ENCODE measurements around the gene SLC2A13.

The SLC2A13 gene

GRCh38 chr12:40098406-40099145, 7.3 kb downstream of the SLC2A13 start:
- Histone ChIP-seq H3K27me3 (ENCODE audit: insufficient read depth, low read length, poor library complexity, severe bottlenecking) (no peaks in the 10 kb centered on the region), H3F3A (ENCODE audit: low read depth) (no peaks in the 10 kb centered on the region), H3K79me2 (ENCODE audit: insufficient read depth, low read length) (peaks cover 62% of the 10 kb centered on the region), H3K9ac (ENCODE audit: low read depth, low read length, poor library complexity, severe bottlenecking) (no peak overlapping the region), H3K36me3 (ENCODE audit: insufficient read depth, low read length) (no peaks in the 10 kb centered on the region), H2AFZ (ENCODE audit: low read length) (no peak overlapping the region), H3K4me3 (ENCODE audit: low read length, poor library complexity, severe bottlenecking) (no peak overlapping the region), H3K4me2 (ENCODE audit: low read depth, low read length, poor library complexity, severe bottlenecking) (peak overlapping the region; percentile 92), H4K20me1 (ENCODE audit: insufficient read depth, low read length, poor library complexity, severe bottlenecking) (peaks cover 6% of the 10 kb centered on the region), H3K9me2 (replicated peaks; ENCODE audit: low read depth, low read length) (no peaks in the 10 kb centered on the region), H3K9me3 (ENCODE audit: insufficient read depth, low read depth, low read length) (no peaks in the 10 kb centered on the region), H3K4me1 (ENCODE audit: insufficient read depth, low read length, poor library complexity, severe bottlenecking) (peaks cover 36% of the 10 kb centered on the region)
- no peak for TF ChIP-seq EZH2phosphoT487 (IDR thresholded peaks at IDR 0.05; ENCODE audit: borderline replicate concordance)
- TF ChIP-seq CTCF (conservative IDR thresholded peaks at IDR 0.05; ENCODE audit: low read length), result no peak

- Histone ChIP-seq H3F3A (ENCODE audit: low read depth) (no peaks in the 10 kb centered on the region), H3K4me3 (ENCODE audit: low read length, poor library complexity, severe bottlenecking) (no peak overlapping the region), H4K20me1 (ENCODE audit: insufficient read depth, low read length, poor library complexity, severe bottlenecking) (no peaks in the 10 kb centered on the region), H3K36me3 (ENCODE audit: insufficient read depth, low read length) (peaks cover 15% of the 10 kb centered on the region; the same call in 1 of the 2 replicates), H3K27me3 (ENCODE audit: insufficient read depth, low read length, poor library complexity, severe bottlenecking) (no peaks in the 10 kb centered on the region), H3K9me3 (ENCODE audit: insufficient read depth, low read depth, low read length) (no peaks in the 10 kb centered on the region), H3K4me1 (ENCODE audit: insufficient read depth, low read length, poor library complexity, severe bottlenecking) (peaks cover 7% of the 10 kb centered on the region), H3K9ac (ENCODE audit: low read depth, low read length, poor library complexity, severe bottlenecking) (no peak overlapping the region), H3K4me2 (ENCODE audit: low read depth, low read length, poor library complexity, severe bottlenecking) (no peak overlapping the region), H3K9me2 (replicated peaks; ENCODE audit: low read depth, low read length) (no peaks in the 10 kb centered on the region), H3K79me2 (ENCODE audit: insufficient read depth, low read length) (peaks cover 18% of the 10 kb centered on the region), H2AFZ (ENCODE audit: low read length) (no peak overlapping the region)
- TF ChIP-seq CTCF (conservative IDR thresholded peaks at IDR 0.05; ENCODE audit: low read length) (no peak), EZH2phosphoT487 (IDR thresholded peaks at IDR 0.05; ENCODE audit: borderline replicate concordance) (no peak)
These were observed 12.4 kb downstream of the SLC2A13 start for GRCh38 chr12:40093512-40093911.

- peaks cover 11% of the 10 kb centered on the region for H3K4me1 ChIP-seq (ENCODE audit: insufficient read depth, low read length, poor library complexity, severe bottlenecking)
- H2AFZ ChIP-seq (ENCODE audit: low read length), result no peak overlapping the region
- no peak overlapping the region for H3K4me3 ChIP-seq (ENCODE audit: low read length, poor library complexity, severe bottlenecking)
- no peak overlapping the region for H3K9ac ChIP-seq (ENCODE audit: low read depth, low read length, poor library complexity, severe bottlenecking)
- no peaks in the 10 kb centered on the region for H3K79me2 ChIP-seq (ENCODE audit: insufficient read depth, low read length)
- TF ChIP-seq CTCF (conservative IDR thresholded peaks at IDR 0.05; ENCODE audit: low read length) (no peak), EZH2phosphoT487 (IDR thresholded peaks at IDR 0.05; ENCODE audit: borderline replicate concordance) (no peak)
- no peaks in the 10 kb centered on the region for H3K9me2 ChIP-seq (replicated peaks; ENCODE audit: low read depth, low read length)
- H3K36me3 ChIP-seq (ENCODE audit: insufficient read depth, low read length), result peaks cover 11% of the 10 kb centered on the region
- H3K4me2 ChIP-seq (ENCODE audit: low read depth, low read length, poor library complexity, severe bottlenecking), result no peak overlapping the region
- no peaks in the 10 kb centered on the region for H3K27me3 ChIP-seq (ENCODE audit: insufficient read depth, low read length, poor library complexity, severe bottlenecking)
- H4K20me1 ChIP-seq (ENCODE audit: insufficient read depth, low read length, poor library complexity, severe bottlenecking), result no peaks in the 10 kb centered on the region
- H3F3A ChIP-seq (ENCODE audit: low read depth), result no peaks in the 10 kb centered on the region
- H3K9me3 ChIP-seq (ENCODE audit: insufficient read depth, low read depth, low read length), result no peaks in the 10 kb centered on the region
These were observed 19.4 kb downstream of the SLC2A13 start for GRCh38 chr12:40086471-40086870.
